A549 treated with AZD9567 at 1 μM for 4 hours (cell line): ENCODE data around the gene RNF169. TPM values are rescaled to one million over a fixed set of nuclear protein-coding genes. Genes with fewer than 3 reads are reported as not detected.

Experiments used
- total RNA-seq: library from RNA; stranded (reverse); fragments of 200-300 nt; extraction: Qiagen RNA extraction; gene quantifications from 5 replicates; pipeline ENCODE4 v1.2.3, GENCODE V29; 2022; ENCODE audit not compliant: insufficient read depth

Gene RNF169, protein sequence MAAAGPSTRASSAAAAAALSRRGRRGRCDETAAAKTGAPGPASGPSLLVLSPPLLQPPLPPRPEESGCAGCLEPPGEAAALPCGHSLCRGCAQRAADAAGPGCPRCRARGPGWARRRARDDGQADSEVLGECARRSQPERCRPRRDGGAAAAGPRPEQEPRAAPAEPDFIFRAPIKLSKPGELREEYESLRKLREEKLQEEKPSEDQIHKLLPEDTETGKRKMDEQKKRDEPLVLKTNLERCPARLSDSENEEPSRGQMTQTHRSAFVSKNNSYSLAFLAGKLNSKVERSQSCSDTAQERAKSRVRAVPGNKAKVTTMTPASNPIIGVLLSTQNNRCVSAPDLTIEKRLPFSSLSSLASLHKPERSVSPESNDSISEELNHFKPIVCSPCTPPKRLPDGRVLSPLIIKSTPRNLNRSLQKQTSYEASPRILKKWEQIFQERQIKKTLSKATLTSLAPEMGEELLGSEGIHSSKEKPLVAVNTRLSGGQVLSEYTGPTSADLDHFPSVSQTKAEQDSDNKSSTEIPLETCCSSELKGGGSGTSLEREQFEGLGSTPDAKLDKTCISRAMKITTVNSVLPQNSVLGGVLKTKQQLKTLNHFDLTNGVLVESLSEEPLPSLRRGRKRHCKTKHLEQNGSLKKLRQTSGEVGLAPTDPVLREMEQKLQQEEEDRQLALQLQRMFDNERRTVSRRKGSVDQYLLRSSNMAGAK
- 4.1 to 6.0 TPM (median 4.4 TPM) in 5 replicates for total RNA-seq

DNA sequence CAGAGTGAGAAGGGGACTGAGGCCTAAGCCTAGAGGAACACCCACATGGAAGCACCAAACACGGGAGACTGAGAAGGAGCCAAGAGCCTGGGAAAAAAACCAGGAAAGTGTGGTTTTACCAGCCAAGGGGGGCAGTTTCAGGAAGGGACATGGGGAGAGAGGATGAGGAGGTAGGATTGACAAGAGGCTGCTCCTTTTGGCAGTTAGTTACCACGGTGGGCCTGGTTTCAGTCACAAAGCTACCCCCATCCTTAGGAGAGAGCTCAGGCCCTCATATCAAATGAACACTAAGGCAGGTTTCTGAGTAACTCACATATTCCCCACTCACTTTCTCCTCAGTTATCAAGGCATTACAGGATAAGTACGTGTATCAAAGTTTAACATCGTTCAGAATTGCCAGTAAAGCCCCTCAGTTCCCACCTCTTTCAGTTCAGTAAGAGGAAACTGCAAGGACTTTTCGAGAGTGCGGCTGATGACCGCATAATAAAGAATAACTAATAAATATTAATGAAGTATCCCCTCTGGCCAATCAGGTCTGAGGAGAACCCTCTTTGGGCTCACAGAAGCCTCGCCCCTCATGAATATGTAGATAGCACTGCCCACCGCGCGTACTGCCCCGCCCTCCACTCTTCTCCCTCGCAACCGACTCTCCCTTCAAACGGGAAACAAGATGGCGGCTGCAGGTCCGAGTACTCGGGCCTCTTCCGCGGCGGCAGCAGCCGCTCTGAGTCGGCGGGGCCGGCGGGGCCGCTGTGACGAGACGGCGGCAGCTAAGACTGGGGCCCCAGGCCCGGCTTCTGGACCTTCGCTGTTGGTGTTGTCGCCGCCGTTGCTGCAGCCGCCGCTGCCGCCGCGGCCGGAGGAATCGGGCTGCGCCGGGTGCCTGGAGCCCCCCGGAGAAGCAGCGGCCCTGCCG lies at the start of gene RNF169:
RNF169 (plus strand) TSS at position 639 of the 916 bp plus-strand sequence; CDS start at position 671, 32 bp downstream.

DNA sequence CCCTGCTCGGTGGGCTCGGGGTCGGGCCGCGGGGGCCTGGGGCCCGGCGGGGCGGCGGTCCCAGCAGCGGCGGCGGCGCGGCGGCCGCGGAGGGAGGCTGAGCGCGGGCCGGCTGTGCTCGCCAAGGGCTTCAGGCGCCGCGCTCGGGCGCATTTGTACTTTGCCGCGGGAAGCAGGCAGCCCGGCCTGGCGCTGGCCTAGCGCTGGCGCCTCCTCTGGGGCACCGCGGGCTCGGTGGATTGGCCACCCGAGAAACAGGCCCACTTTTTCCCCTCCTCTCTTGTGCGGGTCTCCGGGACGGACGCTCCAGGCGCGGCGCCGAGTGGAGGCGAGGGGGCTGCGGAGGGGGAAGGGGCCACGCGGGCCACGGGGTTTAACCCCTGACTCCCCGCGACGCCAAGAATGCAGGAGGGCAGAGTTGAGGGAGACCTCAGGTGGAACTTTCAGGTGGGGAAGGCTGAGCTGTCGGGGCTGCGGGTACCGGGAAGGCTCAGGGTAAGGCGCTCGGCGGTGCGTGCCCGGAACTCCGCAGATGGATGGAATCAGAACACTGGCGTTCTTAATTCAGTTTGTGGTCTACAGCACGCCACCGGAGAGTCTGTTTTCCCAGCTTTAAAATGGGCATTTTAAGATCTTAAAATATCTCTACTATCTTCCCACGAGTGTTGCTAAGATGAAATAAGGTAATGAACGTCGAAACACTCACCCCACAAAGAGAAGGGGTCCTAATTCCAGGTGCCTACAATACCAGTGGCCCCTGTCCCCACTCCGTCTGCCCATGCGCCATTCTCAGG lies 17.2 kb upstream of the RNF169 start, which contains the start of gene CHRDL2:
CHRDL2 (minus strand) TSS at position 126 of the 794 bp plus-strand sequence. CDS start 538 bp downstream, outside the sequence.

Other genes starting within 250 kb of the RNF169 start
- 14.9 to 20.3 TPM (median 17.3 TPM) in 5 replicates for gene POLD3, start 156.3 kb upstream of the RNF169 start, total RNA-seq
- gene CHRDL2, start 17.4 kb upstream of the RNF169 start, total RNA-seq: 2.7 to 9.3 TPM (median 4.6 TPM) in 5 replicates
- gene XRRA1, start 200.2 kb downstream of the RNF169 start, total RNA-seq: 4.2 to 5.8 TPM (median 4.7 TPM) in 5 replicates
- 136 to 264 TPM (median 244 TPM) in 5 replicates for gene SPCS2, start 200.4 kb downstream of the RNF169 start, total RNA-seq
- 3.1 to 4.5 TPM (median 3.8 TPM) in 5 replicates for gene NEU3, start 240.1 kb downstream of the RNF169 start, total RNA-seq